ENCODE data around the gene TMEM131. TPM values are rescaled to one million over a fixed set of nuclear protein-coding genes. Genes with fewer than 3 reads are reported as not detected.

The TMEM131 gene
- total RNA-seq, 1 donor, result 43.6 TPM

DNA sequence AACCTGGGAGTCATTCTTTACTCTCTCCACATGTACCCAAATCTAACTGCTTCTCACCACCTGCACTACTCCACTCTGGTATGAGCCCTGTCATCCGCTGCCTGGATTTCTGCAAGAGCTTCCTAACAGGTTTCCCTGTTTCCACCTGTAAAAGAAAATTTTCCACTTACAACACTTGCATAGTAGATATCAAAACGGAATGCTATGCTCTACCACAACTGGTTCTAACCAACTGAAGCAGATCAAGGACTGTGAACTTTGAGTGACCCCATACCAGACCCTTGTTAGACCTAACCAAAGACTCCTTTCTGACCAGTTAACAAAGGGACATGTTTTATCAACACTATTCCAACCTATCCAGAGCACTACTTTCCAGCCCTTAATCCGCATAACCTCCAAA, 3.8 kb upstream of the TMEM131 start:
- DNase-seq (ENCODE audit: low read depth), result no peak
- TF ChIP-seq, protein P1, sequence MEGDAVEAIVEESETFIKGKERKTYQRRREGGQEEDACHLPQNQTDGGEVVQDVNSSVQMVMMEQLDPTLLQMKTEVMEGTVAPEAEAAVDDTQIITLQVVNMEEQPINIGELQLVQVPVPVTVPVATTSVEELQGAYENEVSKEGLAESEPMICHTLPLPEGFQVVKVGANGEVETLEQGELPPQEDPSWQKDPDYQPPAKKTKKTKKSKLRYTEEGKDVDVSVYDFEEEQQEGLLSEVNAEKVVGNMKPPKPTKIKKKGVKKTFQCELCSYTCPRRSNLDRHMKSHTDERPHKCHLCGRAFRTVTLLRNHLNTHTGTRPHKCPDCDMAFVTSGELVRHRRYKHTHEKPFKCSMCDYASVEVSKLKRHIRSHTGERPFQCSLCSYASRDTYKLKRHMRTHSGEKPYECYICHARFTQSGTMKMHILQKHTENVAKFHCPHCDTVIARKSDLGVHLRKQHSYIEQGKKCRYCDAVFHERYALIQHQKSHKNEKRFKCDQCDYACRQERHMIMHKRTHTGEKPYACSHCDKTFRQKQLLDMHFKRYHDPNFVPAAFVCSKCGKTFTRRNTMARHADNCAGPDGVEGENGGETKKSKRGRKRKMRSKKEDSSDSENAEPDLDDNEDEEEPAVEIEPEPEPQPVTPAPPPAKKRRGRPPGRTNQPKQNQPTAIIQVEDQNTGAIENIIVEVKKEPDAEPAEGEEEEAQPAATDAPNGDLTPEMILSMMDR (IDR thresholded peaks at IDR 0.05; ENCODE audit: insufficient read depth, low read depth, low read length), result no peak
- no peak overlapping the region for H3K4me3 ChIP-seq (ENCODE audit: low read depth, low read length)

DNA sequence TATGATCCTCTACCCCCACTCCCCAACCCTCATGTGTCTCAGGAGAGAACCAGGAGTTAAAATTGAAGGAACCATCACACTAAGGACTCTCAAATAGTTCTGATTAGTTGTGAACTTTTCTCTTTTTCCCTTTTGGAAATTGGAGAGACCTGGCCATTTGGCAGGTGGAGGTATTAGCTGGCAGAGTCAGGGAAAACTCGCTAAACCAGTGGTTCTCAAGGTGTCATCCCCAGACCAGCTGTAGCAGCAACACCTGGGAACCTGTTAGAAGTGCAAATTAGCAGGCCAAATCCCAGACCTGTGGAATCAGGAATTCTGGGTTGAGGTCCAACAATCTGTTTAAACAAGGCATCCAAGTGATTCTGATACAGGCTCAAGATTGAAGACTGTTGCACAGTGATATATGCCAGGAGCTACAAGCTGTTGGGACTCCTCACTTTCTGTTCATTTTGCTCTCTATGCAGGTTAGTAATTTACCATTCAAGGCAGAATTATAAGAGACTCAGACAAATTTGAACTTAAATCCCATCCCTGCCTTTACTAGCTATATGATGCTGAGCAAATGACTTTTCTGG, 2.8 kb upstream of the TMEM131 start:
- TF ChIP-seq, protein P1 (IDR thresholded peaks at IDR 0.05; ENCODE audit: insufficient read depth, low read depth, low read length), result no peak

DNA sequence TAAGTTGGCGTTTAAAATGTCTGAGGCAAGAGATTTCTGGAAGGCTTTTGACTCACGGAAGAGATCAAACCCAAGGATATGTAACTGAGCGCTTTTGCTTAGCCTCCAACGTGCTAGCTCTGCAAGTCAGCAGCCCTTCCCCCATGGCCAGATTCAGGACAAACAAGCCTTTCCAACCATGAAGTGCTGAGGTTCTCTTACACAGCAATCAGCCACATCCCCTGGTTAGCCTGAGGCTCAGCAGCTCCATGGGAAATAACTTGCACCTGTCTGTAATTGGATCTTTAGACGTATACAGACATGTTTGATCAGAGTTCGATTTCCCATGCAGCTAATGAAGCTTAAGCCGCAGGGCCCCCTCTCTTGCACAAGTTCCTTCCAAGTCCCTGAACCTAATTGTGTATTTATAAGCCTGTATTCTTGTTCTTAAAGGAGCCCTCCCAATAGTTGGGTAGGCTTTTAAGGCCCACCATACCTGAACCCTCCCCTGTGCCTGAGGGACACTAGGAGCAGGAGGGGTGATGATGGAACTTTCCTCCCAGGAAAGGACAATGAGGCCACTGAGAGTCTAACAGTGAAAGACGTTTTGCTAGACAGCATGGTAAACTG, 2.1 kb upstream of the TMEM131 start:
- DNase-seq (ENCODE audit: low read depth), result no peak
- H3K4me3 ChIP-seq (ENCODE audit: low read depth, low read length), result no peak overlapping the region
- TF ChIP-seq, protein P1 (IDR thresholded peaks at IDR 0.05; ENCODE audit: insufficient read depth, low read depth, low read length), result no peak

More for the DNA sequence above, 2.8 kb upstream of the TMEM131 start:
- no peak for DNase-seq (ENCODE audit: low read depth)
- no peak overlapping the region for H3K4me3 ChIP-seq (ENCODE audit: low read depth, low read length)

DNA sequence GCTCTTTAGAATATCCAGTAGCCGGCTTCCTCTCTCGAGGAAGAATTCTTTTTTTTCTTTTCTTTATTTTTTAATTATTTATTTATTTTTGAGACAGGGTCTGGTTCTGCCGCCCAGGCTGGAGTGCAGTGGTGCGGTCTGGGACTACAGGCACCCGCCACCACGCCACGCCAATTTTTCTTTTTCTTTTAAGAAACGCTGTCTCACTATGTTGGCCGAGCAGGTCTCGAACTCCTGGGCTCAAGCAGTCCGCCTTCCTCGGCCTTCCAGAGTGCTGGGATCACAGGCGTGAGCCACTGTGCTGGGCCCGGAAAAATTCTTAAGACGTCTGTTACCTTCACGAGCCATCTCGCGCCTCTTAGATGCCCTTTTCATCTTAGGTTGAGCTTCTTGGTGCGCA, 931 bp upstream of the TMEM131 start:
- H3K4me3 ChIP-seq (ENCODE audit: low read depth, low read length), result peak overlapping the region; percentile 86
- TF ChIP-seq, protein P1 (IDR thresholded peaks at IDR 0.05; ENCODE audit: insufficient read depth, low read depth, low read length), result no peak
- no peak for DNase-seq (ENCODE audit: low read depth)

DNA sequence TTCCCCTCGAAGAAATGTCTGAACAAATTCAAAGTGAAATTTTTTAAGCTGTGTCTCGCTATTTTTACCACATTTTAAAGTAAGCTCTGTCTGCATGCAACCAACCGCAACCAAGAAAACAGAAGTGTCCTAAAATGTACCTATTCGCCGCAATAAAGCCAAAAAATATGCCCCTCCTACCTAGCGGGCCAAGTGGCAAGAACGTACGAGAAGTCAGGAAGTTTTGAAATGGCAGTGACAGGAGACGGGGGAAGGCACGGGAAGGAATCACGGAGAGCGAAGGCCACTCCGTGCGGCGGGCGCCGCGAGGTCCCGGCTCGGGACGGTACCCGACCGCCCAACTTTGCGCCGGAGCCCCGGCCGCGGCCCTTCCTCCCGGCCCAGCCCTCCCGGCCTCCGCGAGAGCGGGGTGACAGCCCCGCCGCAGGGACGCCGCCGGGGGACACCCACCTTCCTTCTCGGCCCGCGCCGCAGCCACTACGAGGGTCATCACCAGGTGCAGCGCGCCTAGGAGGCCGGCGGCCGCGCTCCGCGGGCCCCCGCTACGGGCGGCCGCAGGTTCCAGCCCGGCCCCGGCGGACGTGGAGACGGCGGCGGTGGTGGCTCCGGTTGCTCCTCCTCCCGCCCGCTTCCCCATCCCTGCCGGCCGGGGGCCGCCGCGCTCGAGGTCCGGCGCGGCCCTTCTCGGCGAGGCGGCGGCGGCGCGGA, 568 bp downstream of the TMEM131 start:
- TF ChIP-seq, protein P1 (IDR thresholded peaks at IDR 0.05; ENCODE audit: insufficient read depth, low read depth, low read length), result no peak
- H3K4me3 ChIP-seq (ENCODE audit: low read depth, low read length), result peak overlapping the region; percentile 86
- peak; percentile 40 for DNase-seq (ENCODE audit: low read depth)

DNA sequence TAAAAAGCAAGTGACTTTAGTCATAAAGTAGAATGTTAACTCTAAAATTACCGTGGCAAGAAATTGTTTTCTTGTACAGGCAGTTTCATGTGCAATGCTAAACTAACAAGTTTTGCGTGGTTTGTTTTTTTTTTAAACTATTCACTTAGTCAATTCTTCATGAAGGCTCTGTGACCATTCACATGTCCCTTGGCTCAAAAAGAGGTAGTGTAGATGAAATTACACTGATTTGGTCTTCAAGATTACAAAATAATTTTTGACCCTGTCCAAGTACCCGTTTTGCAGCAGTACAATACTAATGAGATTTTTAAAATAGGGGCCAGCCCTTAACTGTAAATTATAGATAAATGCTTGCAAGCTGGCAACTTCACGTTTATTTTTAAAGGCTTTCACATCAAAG, 1.3 kb downstream of the TMEM131 start:
- no peak for DNase-seq (ENCODE audit: low read depth)
- TF ChIP-seq, protein P1 (IDR thresholded peaks at IDR 0.05; ENCODE audit: insufficient read depth, low read depth, low read length), result no peak
- peak overlapping the region; percentile 86 for H3K4me3 ChIP-seq (ENCODE audit: low read depth, low read length)

All from fibroblast of villous mesenchyme (primary cell).